GM18526 (cell line): ENCODE results near the gene RELL1.

Experiments
- POLR2A ChIP-seq: IDR thresholded peaks from 3 replicates; pipeline ENCODE4 v1.6.1; 2011; ENCODE audit not compliant: insufficient read length; ENCODE audit errors: extremely low read depth

Gene RELL1

DNA sequence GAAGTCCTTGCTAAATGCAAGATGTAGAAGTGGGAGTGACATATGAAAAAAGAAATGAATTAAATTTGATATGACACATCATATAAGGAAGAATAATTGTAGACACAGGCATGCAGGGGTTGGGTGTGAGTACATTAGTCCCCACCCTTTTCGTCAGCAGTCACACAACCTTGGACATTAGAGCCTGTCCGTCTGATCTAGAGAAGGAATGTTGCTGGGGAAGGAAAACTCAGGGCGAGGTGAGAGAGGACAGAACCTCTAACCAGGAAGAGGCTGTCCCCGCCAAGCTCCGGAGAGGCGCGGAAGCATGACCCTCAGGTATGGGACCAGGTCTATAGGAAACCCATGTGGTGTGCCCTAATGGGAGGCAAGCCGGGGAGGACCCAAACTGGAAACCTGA lies 102.1 kb downstream of the RELL1 start:
- no peak for TF ChIP-seq POLR2A

DNA sequence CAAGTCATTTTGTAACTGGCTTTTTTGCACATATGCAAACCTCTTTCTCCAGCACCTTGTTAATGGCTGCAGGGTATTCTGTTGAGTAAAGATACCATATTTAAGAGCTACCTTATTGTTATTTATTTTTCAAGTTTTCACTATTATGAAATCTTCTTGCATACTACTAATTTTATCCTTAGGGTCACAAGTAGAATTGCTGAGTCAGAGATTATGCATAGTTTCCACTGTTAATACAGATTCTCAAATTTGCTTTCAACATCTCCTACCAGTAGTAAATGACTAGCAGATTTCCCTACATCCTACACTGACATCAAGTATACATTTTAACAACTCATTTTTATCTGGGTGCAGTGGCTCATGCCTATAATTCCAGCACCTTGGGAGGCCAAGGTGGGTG lies 112.6 kb downstream of the RELL1 start:
- TF ChIP-seq POLR2A = no peak

DNA sequence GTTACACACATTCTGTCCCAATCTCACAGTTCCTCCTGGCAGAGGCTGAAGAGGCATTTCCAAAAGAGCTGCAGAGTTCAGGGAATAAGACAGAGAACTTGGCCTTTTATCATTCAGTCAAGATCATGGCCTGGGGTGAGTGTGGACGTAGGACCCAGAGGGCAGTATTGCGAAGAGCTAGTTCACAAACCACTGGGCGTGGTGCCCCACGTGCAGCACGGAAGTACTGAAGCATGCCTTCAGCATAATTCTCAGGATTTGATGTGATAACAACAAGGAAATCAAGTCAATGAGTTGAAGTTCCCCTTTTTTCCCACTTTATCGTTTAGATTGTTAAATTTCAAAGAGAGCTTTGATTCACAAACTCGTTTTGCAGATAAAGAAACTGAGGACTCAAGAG lies 117.7 kb downstream of the RELL1 start:
- no peak for TF ChIP-seq POLR2A

DNA sequence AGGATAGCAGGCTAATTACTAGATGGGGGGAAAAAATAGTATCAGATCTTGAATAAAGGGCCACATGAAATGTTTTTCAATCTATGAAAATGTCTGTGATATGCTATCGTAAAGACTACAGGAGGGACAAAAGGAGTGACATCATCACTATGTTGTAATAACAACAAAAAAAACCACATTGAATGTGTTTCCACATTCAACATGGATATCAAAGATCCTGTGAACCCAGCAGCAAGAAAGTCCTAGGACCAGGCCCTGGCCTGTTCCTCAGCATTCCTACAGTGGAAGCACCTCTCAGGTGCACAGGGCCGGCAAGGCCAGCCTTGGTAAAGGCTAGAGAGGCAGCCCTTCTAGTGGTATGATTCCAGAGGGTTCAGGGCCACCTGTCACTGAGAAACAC lies 118.3 kb downstream of the RELL1 start:
- no peak for TF ChIP-seq POLR2A

DNA sequence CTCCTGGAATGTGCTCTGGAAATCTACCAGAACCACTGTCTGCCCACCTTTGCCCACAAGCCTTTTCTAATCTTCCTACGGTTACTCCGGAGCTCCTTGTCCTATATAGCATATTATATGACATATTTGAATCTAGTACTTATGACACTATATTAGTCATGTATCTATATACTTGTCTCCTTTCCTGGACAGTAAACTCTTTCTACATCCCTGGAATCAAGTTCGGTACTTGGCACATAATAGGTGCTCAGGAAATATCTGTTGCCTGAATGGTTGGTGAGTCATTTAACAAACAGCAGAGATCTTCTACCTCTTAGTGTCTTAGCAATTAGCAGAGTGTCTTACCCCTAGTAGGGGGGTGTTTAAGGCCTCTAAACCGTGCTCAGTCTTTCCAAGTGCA lies 123.6 kb downstream of the RELL1 start:
- TF ChIP-seq POLR2A = no peak

DNA sequence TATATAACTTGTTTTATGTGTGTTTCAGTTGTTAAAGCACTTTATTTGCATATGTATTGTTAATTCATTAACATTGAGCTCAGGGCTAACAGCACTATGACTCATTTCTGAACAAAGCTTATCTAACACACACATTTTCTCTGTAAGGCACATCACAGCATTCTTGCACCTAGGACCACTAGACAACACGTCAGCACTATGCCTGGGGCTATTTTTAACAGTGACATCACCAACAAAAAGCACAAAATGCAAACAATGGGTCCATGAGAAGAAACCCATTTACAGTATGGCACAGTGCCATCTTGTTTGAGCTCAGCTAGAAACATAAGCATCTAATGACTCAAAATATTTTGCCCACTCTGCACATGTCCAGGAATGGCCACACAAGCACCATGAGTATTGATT lies 124.4 kb downstream of the RELL1 start:
- no peak for TF ChIP-seq POLR2A

DNA sequence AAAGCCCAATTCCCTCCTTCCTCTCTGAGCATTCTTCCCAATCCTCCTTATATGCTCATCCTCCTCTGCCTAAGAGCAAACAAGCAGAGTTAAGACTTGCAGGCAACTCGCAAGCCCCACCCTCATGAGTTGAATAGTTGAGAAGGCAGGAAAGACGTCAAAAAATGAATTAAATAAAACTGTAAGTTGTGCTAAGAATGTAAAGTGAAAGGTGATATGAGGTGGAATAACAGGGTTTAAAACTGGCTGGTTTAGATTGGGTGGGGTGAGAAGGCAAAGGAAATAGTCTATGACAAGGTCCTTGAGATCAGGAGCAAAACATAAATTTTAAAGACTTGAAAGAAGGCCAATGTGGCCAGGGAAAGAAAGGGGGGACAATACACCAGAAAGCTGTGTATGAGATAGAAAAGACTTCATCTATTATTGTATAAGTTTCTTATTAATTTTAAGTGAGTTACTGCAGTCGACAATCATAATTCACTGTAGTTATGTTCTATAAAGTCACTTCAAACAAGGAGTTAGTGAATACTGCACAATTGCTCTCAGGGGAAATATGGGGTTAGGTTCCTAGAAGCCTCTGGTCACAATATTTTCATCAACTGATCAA lies 124.9 kb downstream of the RELL1 start:
- no peak for TF ChIP-seq POLR2A
